Ovary (tissue), 9 donors: ENCODE measurements around the gene MS4A4A. TPM values are rescaled to one million over a fixed set of nuclear protein-coding genes. Genes with fewer than 3 reads are reported as not detected.

Source experiments
- DNase-seq, 5 donors: peaks; one replicate each; pipeline ENCODE4 v3.0.0-alpha.2; 2019 to 2020
- H3K27ac ChIP-seq, 2 donors: fragments of 200-600 bp; one replicate each; pipeline versions ENCODE4 v1.5.1 to v1.8.0; 2019 to 2022
- H3K27me3 ChIP-seq: fragments of 200-600 bp; one replicate; pipeline ENCODE4 v1.8.0; 2022
- H3K36me3 ChIP-seq: fragments of 200-600 bp; sonication (generic); one replicate; pipeline ENCODE4 v1.5.1; 2019
- H3K4me1 ChIP-seq: one replicate; pipeline ENCODE4 v1.8.1; 2013; ENCODE audit warnings: mild to moderate bottlenecking, moderate library complexity; ENCODE audit not compliant: insufficient read depth
- H3K4me3 ChIP-seq: fragments of 200-600 bp; sonication (generic); one replicate; pipeline ENCODE4 v1.5.1; 2017
- H3K9me3 ChIP-seq, 2 donors: fragments of 200-600 bp in 1 of 2; sonication (generic) in 1 of 2; one replicate each; pipeline versions ENCODE4 v1.5.1 to v1.8.1; 2013 to 2019; ENCODE audit warnings: mild to moderate bottlenecking in 1 of 2, moderate library complexity in 1 of 2
- EP300 ChIP-seq: sonication (generic); formaldehyde crosslinking; IDR thresholded peaks from one replicate; pipeline ENCODE4 v1.6.1; 2017; ENCODE audit warnings: antibody characterized with exemption
- POLR2A ChIP-seq: fragments of 450-650 bp; IDR thresholded peaks from one replicate; pipeline ENCODE4 v1.6.1; 2017; ENCODE audit warnings: antibody characterized with exemption, mild to moderate bottlenecking, moderate library complexity
- WGBS, 3 donors: extraction: QIAGEN DNeasy Blood & Tissue Kit in 1 of 3; methylation state at CpG; one replicate each; pipeline versions ENCODE4 v1.1.5 to v1.1.7; 2013 to 2017; 5-methylcytosine and 5-hydroxymethylcytosine counted together
- intact Hi-C, 4 donors: fragments of 100-400 bp; cut with DNase I; formaldehyde crosslinking; loops; one replicate each; pipeline versions ENCODE4 v1.11.0 to v1.15.1; 2022 to 2023
- polyA plus RNA-seq, 2 donors: library from polyadenylated mRNA; stranded (reverse); fragments of 200-250 nt in 1 of 2; fragments of 350-450 nt in 1 of 2; fragmentation: Illumina TruSeq in 1 of 2; extraction: RNeasy Lipid Tissue Mini Kit (QIAGEN cat#74804) in 1 of 2; gene quantifications; one replicate each; pipeline ENCODE4 v1.2.3, GENCODE V29; 2013 to 2014
- total RNA-seq, 7 donors: library from RNA; depleted of rRNA in 2 of 7; stranded (reverse); fragments of >200 nt in 2 of 7; fragmentation: NEBNext Ultra II Directional in 3 of 7; extraction: Animal tissue kit (Norgen Biotek cat#: 25700) in 3 of 7; gene quantifications; one replicate each; pipeline versions ENCODE4 v1.1.0 to v1.2.4, GENCODE V29; 2016 to 2023
- TF ChIP-seq, protein P1 (sequence below), 3 donors: fragments of 450-650 bp in 2 of 3; fragments of 200-600 bp in 1 of 3; IDR thresholded peaks; one replicate each; pipeline versions ENCODE4 v1.5.1 to v1.8.0; 2016 to 2022; ENCODE audit warnings: antibody characterized with exemption in 3 of 3, mild to moderate bottlenecking in 1 of 3
- donor health status: DM: no; HTN: no; CAD: no; lungs with moderate emphysema.
- donor health status: DM: no; HTN: no; CAD: no.
- donor health status: Bipolar disorder and iron deficiency.
- donor health status: DM: yes; HTN: yes; CAD: no.
- donor health status: DM: no; HTN: no; CAD: no.
- donor health status: DM: yes; HTN: yes; CAD: no.

MS4A4A gene
- total and polyA plus RNA-seq, 9 donors = 3.8 to 46.4 (median 10.9) TPM

DNA sequence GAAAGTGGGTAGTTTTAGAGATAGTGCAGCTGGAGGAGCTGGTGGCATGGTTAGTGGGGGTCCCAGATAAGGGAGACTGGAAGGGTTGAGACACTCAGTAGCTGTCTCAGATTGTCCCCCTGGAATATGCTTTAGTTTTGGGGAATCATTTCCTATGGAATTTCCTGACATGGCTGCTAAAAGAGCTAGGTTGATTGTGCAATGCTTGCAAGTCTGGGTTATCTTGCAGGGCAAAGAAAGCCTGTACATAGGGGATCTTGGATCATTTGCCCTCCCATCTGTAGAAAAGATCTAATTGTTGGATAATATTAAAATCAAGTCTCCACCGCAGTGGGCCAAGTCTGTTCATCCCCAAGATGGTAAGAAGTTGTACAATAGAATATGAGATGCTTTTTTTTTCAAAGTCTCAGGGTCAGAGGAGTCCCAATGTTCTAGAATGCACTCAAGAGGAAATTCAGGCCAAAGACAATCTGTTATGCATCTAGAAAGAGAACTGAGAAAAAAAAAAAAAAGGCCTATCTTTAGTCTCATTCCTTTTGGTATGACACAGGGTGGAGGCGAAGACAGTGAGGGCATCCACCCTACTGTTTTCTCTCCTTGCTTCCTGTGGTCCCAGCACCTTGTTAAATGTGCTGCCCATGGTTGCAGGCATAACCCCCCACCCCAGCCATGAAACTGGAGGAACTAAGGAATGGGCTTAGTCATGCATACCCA lies 66.8 kb downstream of the MS4A4A start:
- Histone ChIP-seq H3K36me3 (no peaks in the 10 kb centered on the region), H3K9me3 (no peaks in the 10 kb centered on the region), H3K4me3 (no peak overlapping the region), H3K27ac (no peak overlapping the region), H3K4me1 (no peaks in the 10 kb centered on the region), H3K27me3 (no peaks in the 10 kb centered on the region)
- intact Hi-C loops = no loop called here
- TF ChIP-seq, protein P1, sequence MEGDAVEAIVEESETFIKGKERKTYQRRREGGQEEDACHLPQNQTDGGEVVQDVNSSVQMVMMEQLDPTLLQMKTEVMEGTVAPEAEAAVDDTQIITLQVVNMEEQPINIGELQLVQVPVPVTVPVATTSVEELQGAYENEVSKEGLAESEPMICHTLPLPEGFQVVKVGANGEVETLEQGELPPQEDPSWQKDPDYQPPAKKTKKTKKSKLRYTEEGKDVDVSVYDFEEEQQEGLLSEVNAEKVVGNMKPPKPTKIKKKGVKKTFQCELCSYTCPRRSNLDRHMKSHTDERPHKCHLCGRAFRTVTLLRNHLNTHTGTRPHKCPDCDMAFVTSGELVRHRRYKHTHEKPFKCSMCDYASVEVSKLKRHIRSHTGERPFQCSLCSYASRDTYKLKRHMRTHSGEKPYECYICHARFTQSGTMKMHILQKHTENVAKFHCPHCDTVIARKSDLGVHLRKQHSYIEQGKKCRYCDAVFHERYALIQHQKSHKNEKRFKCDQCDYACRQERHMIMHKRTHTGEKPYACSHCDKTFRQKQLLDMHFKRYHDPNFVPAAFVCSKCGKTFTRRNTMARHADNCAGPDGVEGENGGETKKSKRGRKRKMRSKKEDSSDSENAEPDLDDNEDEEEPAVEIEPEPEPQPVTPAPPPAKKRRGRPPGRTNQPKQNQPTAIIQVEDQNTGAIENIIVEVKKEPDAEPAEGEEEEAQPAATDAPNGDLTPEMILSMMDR (IDR thresholded peaks at IDR 0.05) = no peak
- no peak for TF ChIP-seq EP300
- TF ChIP-seq POLR2A = no peak
- WGBS, 3 donors = 87 to 95% (median 92%) methylated on average over 2 of the region's 2 CpGs
- no peak for DNase-seq

DNA sequence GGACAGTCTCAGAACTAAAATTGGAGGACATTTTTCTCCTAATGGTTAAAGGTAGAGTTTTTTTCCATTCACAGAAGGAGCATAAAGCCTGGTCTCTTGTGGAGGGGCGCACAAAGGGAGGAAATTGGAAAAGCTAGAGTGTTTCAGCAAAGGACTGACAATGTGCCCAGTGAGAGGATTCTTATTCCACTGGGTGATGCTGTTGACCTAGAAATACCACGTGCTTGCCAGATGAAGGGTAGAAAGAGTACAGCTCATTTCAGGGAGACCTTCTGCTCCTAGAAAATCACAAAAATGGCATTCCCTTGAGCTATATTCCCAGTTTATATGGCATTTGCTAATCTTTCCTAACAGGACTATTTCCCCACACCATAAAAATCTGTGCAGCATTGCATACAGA lies 67.7 kb downstream of the MS4A4A start:
- Histone ChIP-seq H3K4me3 (no peak overlapping the region), H3K27me3 (no peaks in the 10 kb centered on the region), H3K27ac (no peak overlapping the region), H3K4me1 (no peaks in the 10 kb centered on the region), H3K9me3 (no peaks in the 10 kb centered on the region), H3K36me3 (no peaks in the 10 kb centered on the region)
- no peak for DNase-seq
- WGBS, 3 donors = 59 to 69% (median 61%) methylated on average over 2 of the region's 2 CpGs
- TF ChIP-seq, protein P1 (IDR thresholded peaks at IDR 0.05) = no peak
- TF ChIP-seq EP300 = no peak
- no peak for TF ChIP-seq POLR2A
- intact Hi-C loops = no loop called here

DNA sequence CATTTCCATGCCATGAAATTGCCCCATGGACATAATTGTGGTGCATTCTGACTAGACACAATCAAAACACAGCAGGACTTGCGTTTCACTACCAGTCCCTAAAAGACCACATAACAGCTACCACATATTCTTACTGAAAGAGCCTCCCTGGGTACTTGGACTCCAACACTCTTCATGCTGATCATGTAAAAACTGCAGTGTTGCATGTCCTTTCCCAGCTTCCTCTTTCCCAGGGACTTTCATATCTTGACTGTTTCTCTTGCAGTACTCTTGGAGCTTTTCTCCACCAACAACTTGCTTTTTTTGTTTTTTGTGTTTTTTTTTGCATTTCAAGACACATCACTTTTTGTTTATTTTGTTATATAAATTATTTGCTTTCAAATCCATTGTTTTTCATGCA lies 69.5 kb downstream of the MS4A4A start:
- H3K4me1 ChIP-seq = no peaks in the 10 kb centered on the region
- TF ChIP-seq POLR2A (no peak), EP300 (no peak)
- TF ChIP-seq, protein P1 (IDR thresholded peaks at IDR 0.05) = no peak
- DNase-seq = no peak
- intact Hi-C loops = no loop called here
- whole genome bisulfite sequencing, 3 donors = 84 to 96% (median 96%) methylated on average over 1 of the region's 1 CpG
- no peaks in the 10 kb centered on the region for H3K36me3 ChIP-seq
- H3K9me3 ChIP-seq = no peaks in the 10 kb centered on the region
- no peaks in the 10 kb centered on the region for H3K27me3 ChIP-seq
- H3K4me3 ChIP-seq = no peak overlapping the region
- no peak overlapping the region for H3K27ac ChIP-seq

DNA sequence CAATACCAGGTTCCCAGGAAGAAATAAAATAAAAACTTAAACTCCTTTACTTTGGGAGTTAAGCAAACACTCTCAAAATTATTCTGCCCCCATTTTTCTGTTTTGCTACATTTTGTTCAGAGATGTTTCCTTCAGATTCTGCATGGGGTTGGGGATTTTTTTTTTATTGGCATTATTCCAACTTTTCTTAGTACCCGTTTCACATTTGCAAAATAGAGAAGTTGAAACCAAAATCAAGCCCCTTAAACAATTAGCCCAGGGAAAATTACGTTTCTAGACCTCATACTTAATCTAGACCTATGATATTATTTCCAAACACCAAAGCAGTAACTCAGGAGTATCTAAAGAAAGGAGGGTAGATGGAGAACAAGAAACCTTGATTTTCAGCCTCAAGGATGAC lies 77.3 kb downstream of the MS4A4A start:
- Histone ChIP-seq H3K36me3 (no peaks in the 10 kb centered on the region), H3K27me3 (no peaks in the 10 kb centered on the region), H3K27ac (no peak overlapping the region), H3K4me1 (no peaks in the 10 kb centered on the region), H3K9me3 (peaks cover 0 to 10% of the 10 kb centered on the region in 2 donors), H3K4me3 (no peak overlapping the region)
- DNase-seq = no peak
- 29 to 45% (median 40%) methylated on average over 2 of the region's 2 CpGs for WGBS, 3 donors
- intact Hi-C loops = no loop called here
- TF ChIP-seq POLR2A (no peak), EP300 (no peak)
- TF ChIP-seq, protein P1 (IDR thresholded peaks at IDR 0.05) = no peak

Other genes starting within 250 kb of the MS4A4A start
- gene OOSP2, start 240.3 kb upstream of the MS4A4A start, total RNA-seq = not detected
- gene OOSP2, start 240.3 kb upstream of the MS4A4A start, polyA plus RNA-seq = under 1 TPM; 0.18 to 0.59 TPM
- gene MS4A3, start 224.0 kb upstream of the MS4A4A start, total RNA-seq = not detected
- gene MS4A3, start 224.0 kb upstream of the MS4A4A start, polyA plus RNA-seq = not detected
- gene MS4A2, start 192.0 kb upstream of the MS4A4A start, total RNA-seq = under 1 TPM in 4 of 7 donors, not detected in 3; 0.23 to 0.80 (median 0.51) TPM
- gene MS4A2, start 192.0 kb upstream of the MS4A4A start, polyA plus RNA-seq = 1 to 10 TPM in 1 of 2 donors, under 1 TPM in 1; 0.38 to 1.7 TPM
- gene MS4A6A, start 97.6 kb upstream of the MS4A4A start, total RNA-seq = 10 to 100 TPM in 6 of 7 donors, 1 to 10 TPM in 1; 8.1 to 47.6 (median 28.9) TPM
- 100 to 1,000 TPM in 1 of 2 donors, 10 to 100 TPM in 1; 24.7 to 150 TPM for gene MS4A6A, start 97.6 kb upstream of the MS4A4A start, polyA plus RNA-seq
- 1 to 10 TPM in 2 of 7 donors, under 1 TPM in 5; 0.30 to 1.3 (median 0.92) TPM for gene MS4A4E, start 37.5 kb upstream of the MS4A4A start, total RNA-seq
- gene MS4A4E, start 37.5 kb upstream of the MS4A4A start, polyA plus RNA-seq = under 1 TPM; 0.27 to 0.57 TPM
- gene MS4A6E, start 46.6 kb downstream of the MS4A4A start, total RNA-seq = 1 to 10 TPM in 1 of 7 donors, not detected in 6; 1.3 TPM
- gene MS4A6E, start 46.6 kb downstream of the MS4A4A start, polyA plus RNA-seq = not detected
- gene MS4A7, start 97.9 kb downstream of the MS4A4A start, total RNA-seq = 10 to 100 TPM in 5 of 7 donors, 1 to 10 TPM in 2; 5.9 to 30.1 (median 11.6) TPM
- gene MS4A7, start 97.9 kb downstream of the MS4A4A start, polyA plus RNA-seq = 10 to 100 TPM in 1 of 2 donors, 1 to 10 TPM in 1; 5.4 to 38.2 TPM
- gene MS4A14, start 115.8 kb downstream of the MS4A4A start, total RNA-seq = 1 to 10 TPM in 2 of 7 donors, under 1 TPM in 5; 0.10 to 1.3 (median 0.82) TPM
- gene MS4A14, start 115.8 kb downstream of the MS4A4A start, polyA plus RNA-seq = 1 to 10 TPM in 1 of 2 donors, under 1 TPM in 1; 0.22 to 2.1 TPM
- gene MS4A5, start 148.9 kb downstream of the MS4A4A start, total RNA-seq = not detected
- not detected for gene MS4A5, start 148.9 kb downstream of the MS4A4A start, polyA plus RNA-seq
- under 1 TPM in 3 of 7 donors, not detected in 4; 0.11 to 0.74 (median 0.27) TPM for gene MS4A1, start 175.2 kb downstream of the MS4A4A start, total RNA-seq
- gene MS4A1, start 175.2 kb downstream of the MS4A4A start, polyA plus RNA-seq = under 1 TPM; 0.05 to 0.55 TPM
- gene MS4A12, start 212.1 kb downstream of the MS4A4A start, total RNA-seq = not detected
- gene MS4A12, start 212.1 kb downstream of the MS4A4A start, polyA plus RNA-seq = not detected
- gene MS4A13, start 234.7 kb downstream of the MS4A4A start, total RNA-seq = not detected
- gene MS4A13, start 234.7 kb downstream of the MS4A4A start, polyA plus RNA-seq = not detected